H1 (cell line): Measurements from ENCODE around the gene SOX2.
A peak's percentile ranks its signal among the peaks of the same experiment; 100 is the strongest.

Source experiments
- EGR1 ChIP-seq: IDR thresholded peaks from 2 replicates; pipeline ENCODE4 v1.6.1; 2011; ENCODE audit warnings: low read depth, low read length, borderline replicate concordance
- EP300 ChIP-seq, 2 experiments: IDR thresholded peaks; 1 replicate in 1 of 2; 2 replicates in 1 of 2; pipeline ENCODE4 v1.6.1; 2011 to 2012; ENCODE audit warnings: low read depth in 2 of 2, low read length in 2 of 2, mild to moderate bottlenecking in 2 of 2, borderline replicate concordance in 1 of 2, inconsistent platforms in 1 of 2, moderate library complexity in 1 of 2
- FOSL1 ChIP-seq: IDR thresholded peaks from 2 replicates; pipeline ENCODE4 v1.6.1; 2011; ENCODE audit warnings: mild to moderate bottlenecking, low read depth, low read length, moderate library complexity; ENCODE audit not compliant: insufficient read depth
- SRF ChIP-seq: IDR thresholded peaks from 2 replicates; pipeline ENCODE4 v1.6.1; 2011; ENCODE audit warnings: mild to moderate bottlenecking, low read depth, low read length, moderate library complexity
- TBP ChIP-seq: IDR thresholded peaks from 2 replicates; pipeline ENCODE4 v1.6.1; 2011; ENCODE audit warnings: low read depth, low read length, improper control_type of control experiment

- TF ChIP-seq EGR1 (no peak), EP300 (IDR thresholded peaks at IDR 0.05; ENCODE audit: borderline replicate concordance in 1 of 2, low read depth in 2 of 2, low read length in 2 of 2) (peak in 1 of 2 experiments; percentile 25; a peak in 1 of 3 replicates), TBP (peak; percentile 62), SRF (no peak), FOSL1 (no peak)
Measured at GRCh38 chr3:181710345-181711291, 1.1 kb upstream of the SOX2 start.
